Measurements from ENCODE around the gene MYNN.

GRCh38 chr3:169758359-169758994 lies 14.7 kb upstream of the MYNN start:
- TF ChIP-seq CTCF (conservative IDR thresholded peaks at IDR 0.05; ENCODE audit: low read depth, low read length) (no peak), EZH2phosphoT487 (IDR thresholded peaks at IDR 0.05; ENCODE audit: borderline replicate concordance, low read length) (no peak)
